PFSK-1 (cell line): ENCODE measurements around the gene SLC22A16.

ENCODE experiments used
- FOXP2 ChIP-seq: optimal IDR thresholded peaks from 2 replicates; pipeline ENCODE3; 2011; ENCODE audit warnings: borderline replicate concordance, control low read depth, inconsistent platforms; ENCODE audit not compliant: insufficient read depth; ENCODE audit errors: extremely low read length, extremely low read depth
- POLR2AphosphoS5 ChIP-seq: IDR thresholded peaks from 2 replicates; pipeline ENCODE4 v1.6.1; 2012; ENCODE audit warnings: low read depth, mild to moderate bottlenecking, control low read depth, low read length, moderate library complexity
- SIN3A ChIP-seq: IDR thresholded peaks from 2 replicates; pipeline ENCODE4 v1.6.1; 2012; ENCODE audit warnings: mild to moderate bottlenecking, low read length, moderate library complexity, borderline replicate concordance; ENCODE audit not compliant: insufficient read depth
- TAF1 ChIP-seq: IDR thresholded peaks from 2 replicates; pipeline ENCODE4 v1.6.1; 2012; ENCODE audit warnings: low read length, control low read depth, borderline replicate concordance; ENCODE audit not compliant: insufficient read depth
- TF ChIP-seq, protein P1 (sequence below), 2 experiments: IDR thresholded peaks; 2 replicates each; pipeline versions ENCODE4 v1.6.1 to v1.8.0; 2011 to 2012; ENCODE audit warnings: low read depth in 2 of 2, low read length in 2 of 2, control low read depth in 1 of 2, inconsistent platforms in 1 of 2, mild to moderate bottlenecking in 1 of 2, moderate library complexity in 1 of 2; ENCODE audit not compliant: insufficient read depth in 1 of 2

The SLC22A16 gene

DNA sequence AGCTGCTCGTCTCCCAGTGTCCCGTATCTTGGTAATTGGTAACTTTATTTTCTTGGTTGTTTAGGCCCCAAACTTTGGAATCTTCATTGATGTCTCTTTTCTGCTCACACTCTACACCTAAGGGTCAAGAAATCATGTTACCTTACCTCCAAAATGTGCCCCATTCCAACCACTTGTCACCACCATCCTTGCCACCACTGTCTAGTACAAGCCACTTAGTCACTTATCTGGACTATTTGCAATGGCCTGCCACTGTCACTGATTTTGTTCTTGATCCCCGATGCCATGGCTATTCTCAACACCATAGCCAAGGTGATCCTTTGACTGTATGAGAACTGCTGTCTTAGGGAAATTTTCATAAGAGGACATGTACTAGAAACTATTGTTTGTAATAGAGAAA lies 46.0 kb upstream of the SLC22A16 start:
- no peak for TF ChIP-seq SIN3A
- no peak for TF ChIP-seq TAF1
- TF ChIP-seq, protein P1, sequence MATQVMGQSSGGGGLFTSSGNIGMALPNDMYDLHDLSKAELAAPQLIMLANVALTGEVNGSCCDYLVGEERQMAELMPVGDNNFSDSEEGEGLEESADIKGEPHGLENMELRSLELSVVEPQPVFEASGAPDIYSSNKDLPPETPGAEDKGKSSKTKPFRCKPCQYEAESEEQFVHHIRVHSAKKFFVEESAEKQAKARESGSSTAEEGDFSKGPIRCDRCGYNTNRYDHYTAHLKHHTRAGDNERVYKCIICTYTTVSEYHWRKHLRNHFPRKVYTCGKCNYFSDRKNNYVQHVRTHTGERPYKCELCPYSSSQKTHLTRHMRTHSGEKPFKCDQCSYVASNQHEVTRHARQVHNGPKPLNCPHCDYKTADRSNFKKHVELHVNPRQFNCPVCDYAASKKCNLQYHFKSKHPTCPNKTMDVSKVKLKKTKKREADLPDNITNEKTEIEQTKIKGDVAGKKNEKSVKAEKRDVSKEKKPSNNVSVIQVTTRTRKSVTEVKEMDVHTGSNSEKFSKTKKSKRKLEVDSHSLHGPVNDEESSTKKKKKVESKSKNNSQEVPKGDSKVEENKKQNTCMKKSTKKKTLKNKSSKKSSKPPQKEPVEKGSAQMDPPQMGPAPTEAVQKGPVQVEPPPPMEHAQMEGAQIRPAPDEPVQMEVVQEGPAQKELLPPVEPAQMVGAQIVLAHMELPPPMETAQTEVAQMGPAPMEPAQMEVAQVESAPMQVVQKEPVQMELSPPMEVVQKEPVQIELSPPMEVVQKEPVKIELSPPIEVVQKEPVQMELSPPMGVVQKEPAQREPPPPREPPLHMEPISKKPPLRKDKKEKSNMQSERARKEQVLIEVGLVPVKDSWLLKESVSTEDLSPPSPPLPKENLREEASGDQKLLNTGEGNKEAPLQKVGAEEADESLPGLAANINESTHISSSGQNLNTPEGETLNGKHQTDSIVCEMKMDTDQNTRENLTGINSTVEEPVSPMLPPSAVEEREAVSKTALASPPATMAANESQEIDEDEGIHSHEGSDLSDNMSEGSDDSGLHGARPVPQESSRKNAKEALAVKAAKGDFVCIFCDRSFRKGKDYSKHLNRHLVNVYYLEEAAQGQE (IDR thresholded peaks at IDR 0.05; ENCODE audit: insufficient read depth in 1 of 2, low read depth in 2 of 2, low read length in 2 of 2), result no peak
- no peak for TF ChIP-seq POLR2AphosphoS5
- no peak for TF ChIP-seq FOXP2

DNA sequence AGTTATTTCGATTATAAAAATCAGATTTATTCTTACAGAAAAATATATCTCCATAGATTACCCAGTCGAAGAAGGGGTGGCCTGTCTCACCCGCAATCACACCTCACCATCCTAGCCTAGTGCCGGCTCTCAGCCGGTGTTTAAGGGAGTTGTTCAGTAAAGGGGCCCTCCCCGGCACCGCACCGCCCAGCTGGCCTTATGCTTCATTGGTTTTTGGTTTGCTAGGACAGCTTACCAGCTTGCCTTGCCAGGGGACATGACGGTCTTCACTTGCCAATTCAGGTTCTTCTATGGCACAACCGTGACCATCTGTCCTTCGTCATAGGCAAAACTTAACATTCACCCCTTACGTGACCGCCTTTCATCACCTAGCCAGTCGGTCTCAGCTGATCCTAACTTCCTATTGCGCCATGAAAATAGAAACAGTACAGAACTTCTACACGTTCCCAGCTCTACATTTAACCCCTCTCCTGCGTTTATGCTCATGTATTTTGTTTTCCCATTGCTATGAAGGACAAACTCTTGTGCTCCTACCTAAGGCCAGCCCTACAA lies 44.7 kb upstream of the SLC22A16 start:
- TF ChIP-seq FOXP2, result no peak
- TF ChIP-seq TAF1, result no peak
- TF ChIP-seq, protein P1 (IDR thresholded peaks at IDR 0.05; ENCODE audit: insufficient read depth in 1 of 2, low read depth in 2 of 2, low read length in 2 of 2), result no peak
- no peak for TF ChIP-seq POLR2AphosphoS5
- TF ChIP-seq SIN3A, result no peak

DNA sequence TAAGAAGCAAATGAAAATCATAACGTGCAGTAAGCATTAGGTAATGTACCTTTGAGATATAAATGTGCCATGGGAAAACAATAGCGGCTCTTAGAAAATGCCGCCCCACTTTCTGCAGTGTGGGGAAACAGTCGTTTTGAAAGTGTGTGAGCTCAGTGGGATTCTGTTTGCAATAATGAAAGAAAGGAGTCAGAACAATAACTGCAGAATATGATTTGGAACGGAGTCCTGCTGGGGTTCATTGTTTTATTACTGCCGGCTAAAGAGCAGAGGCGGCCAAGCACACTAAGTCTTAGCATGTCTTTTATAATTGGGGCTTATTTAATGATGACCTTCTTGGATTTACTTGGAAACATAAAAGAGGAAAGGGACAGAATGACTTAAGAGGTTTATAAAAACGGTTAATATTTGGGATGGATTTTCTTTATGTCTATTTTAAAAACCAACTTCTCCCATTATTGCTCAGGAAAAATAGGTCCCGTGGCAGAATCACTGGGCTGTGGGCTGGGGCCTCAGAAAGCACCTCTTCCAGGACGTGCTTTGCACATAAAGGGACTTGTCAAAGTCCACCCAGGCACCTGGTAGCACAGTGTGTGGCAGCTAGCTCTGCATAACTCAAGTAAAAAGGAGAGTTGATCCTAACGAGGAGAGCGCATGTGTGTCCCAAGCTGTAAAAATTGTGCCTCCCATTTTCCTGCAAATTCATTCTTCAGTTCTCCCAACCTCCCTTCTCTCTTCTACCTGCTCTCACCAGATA lies 44.0 kb upstream of the SLC22A16 start:
- TF ChIP-seq, protein P1 (IDR thresholded peaks at IDR 0.05; ENCODE audit: insufficient read depth in 1 of 2, low read depth in 2 of 2, low read length in 2 of 2), result no peak
- no peak for TF ChIP-seq POLR2AphosphoS5
- no peak for TF ChIP-seq FOXP2
- no peak for TF ChIP-seq SIN3A
- TF ChIP-seq TAF1, result no peak

DNA sequence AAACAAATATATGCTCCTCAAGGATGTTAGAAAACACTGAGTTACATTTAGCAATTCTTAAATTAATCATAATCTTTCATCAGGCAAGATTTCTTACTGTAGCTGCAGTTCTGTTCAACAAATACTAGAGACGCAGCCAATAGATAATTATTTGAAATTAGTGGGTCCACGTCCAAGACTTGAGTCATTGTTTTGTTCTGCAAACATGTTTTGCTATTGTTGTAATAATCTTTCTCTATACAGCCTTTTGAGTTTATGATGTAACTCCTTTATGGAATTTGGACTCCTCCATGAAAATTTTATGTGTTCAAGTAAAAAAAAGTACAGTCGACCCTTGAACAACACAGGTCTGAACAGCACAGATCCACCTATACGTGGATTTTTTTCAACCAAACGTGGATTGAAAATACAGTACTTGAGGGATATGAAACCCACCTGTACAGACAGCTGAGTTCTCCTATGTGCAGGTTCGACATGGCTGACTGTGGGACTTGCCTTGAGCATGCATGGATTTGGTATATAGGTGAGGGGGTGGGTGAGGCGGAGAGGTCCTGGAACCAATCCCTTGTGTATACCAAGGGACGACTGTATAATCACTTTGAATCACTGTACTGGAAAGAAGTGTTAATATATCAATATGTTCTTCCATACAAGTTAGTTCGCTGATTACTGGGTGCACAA lies 41.3 kb upstream of the SLC22A16 start:
- TF ChIP-seq TAF1 (no peak), FOXP2 (no peak), POLR2AphosphoS5 (no peak), SIN3A (no peak)
- TF ChIP-seq, protein P1 (IDR thresholded peaks at IDR 0.05; ENCODE audit: insufficient read depth in 1 of 2, low read depth in 2 of 2, low read length in 2 of 2), result no peak
